Effector memory CD4-positive, alpha-beta T cell (primary cell): Measurements from ENCODE around the gene COL4A3.
"Not testable (repeated sequence)": the region's sequence is repeated elsewhere in the genome, so short reads cannot be mapped to it uniquely, and the experiment has no call there.

Experiments
- DNase-seq, 3 donors: peaks; one replicate each; pipeline ENCODE4 v3.0.0-alpha.2; 2020
- H3K27ac ChIP-seq: 2 replicates; pipeline ENCODE4 v1.7.0; 2013; ENCODE audit warnings: mild to moderate bottlenecking, low read length, moderate library complexity; ENCODE audit not compliant: insufficient read depth, poor library complexity, severe bottlenecking
- H3K27me3 ChIP-seq: replicated peaks from 2 replicates; pipeline ENCODE4 v1.7.0; 2013; ENCODE audit warnings: mild to moderate bottlenecking, low read length; ENCODE audit not compliant: insufficient read depth, control insufficient read depth, poor library complexity, severe bottlenecking
- H3K36me3 ChIP-seq: 2 replicates; pipeline ENCODE4 v1.7.0; 2013; ENCODE audit warnings: mild to moderate bottlenecking, low read length, moderate library complexity; ENCODE audit not compliant: control insufficient read depth, insufficient read depth
- H3K4me1 ChIP-seq: 2 replicates; pipeline ENCODE4 v1.7.0; 2013; ENCODE audit warnings: low read length, mild to moderate bottlenecking; ENCODE audit not compliant: control insufficient read depth, insufficient read depth, poor library complexity, severe bottlenecking
- H3K4me3 ChIP-seq: 2 replicates; pipeline ENCODE4 v1.7.0; 2013; ENCODE audit warnings: low read length, low read depth, mild to moderate bottlenecking; ENCODE audit not compliant: insufficient read depth, poor library complexity, severe bottlenecking
- H3K9me3 ChIP-seq: 2 replicates; pipeline ENCODE4 v1.7.0; 2013; ENCODE audit warnings: mild to moderate bottlenecking, low read length, moderate library complexity; ENCODE audit not compliant: control insufficient read depth

The COL4A3 gene

GRCh38 chr2:227201771-227202170 lies 37.3 kb downstream of the COL4A3 start:
- Histone ChIP-seq H3K27me3 (no peaks in the 10 kb centered on the region), H3K27ac (no peak overlapping the region), H3K4me3 (no peak overlapping the region), H3K4me1 (no peaks in the 10 kb centered on the region), H3K36me3 (no peaks in the 10 kb centered on the region), H3K9me3 (no peaks in the 10 kb centered on the region)
- no peak for DNase-seq

GRCh38 chr2:227204452-227204851 lies 40.0 kb downstream of the COL4A3 start:
- Histone ChIP-seq H3K27ac (no peak overlapping the region), H3K27me3 (no peaks in the 10 kb centered on the region), H3K9me3 (no peaks in the 10 kb centered on the region), H3K36me3 (no peaks in the 10 kb centered on the region), H3K4me1 (no peaks in the 10 kb centered on the region), H3K4me3 (no peak overlapping the region)
- no peak for DNase-seq

DNA sequence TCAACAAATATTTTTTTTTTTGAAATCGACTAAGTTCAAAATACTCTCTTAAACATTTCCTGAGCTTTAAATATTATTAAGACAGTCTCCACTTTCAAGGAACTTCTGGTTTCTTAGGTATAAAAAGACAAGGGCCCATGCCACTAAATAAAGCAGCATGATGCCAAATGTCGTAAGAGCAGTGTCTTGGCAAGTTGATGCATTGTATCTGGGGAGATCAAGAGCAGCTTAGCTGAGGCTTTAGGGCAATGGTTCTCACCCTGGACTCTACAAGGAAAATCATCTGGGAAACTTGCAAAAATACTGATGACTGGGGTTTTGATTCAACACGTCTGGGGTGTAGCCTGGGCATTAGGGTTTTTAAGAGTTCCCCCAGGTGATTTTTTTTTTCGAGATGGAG lies 41.3 kb downstream of the COL4A3 start:
- no peak for DNase-seq
- Histone ChIP-seq H3K4me1 (no peaks in the 10 kb centered on the region), H3K4me3 (no peak overlapping the region)

DNA sequence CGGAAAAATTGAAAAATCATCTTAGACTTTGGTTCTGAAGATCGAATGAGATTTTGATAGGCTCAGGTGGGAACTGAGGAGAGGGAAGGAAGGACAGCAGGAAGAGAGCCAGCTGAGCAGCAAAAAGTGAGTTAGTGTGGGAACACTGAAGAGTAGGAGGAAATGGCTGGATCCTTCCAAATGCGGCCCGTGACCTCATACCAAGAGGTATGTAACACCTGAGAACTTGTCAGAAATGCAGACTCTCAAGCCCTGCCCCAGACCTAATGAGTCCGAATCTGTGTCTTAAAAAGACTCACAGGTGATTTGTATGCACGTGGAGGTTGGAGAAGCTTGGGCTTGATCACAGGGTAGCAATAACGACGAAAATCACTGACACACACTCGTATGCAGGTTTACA lies 42.0 kb downstream of the COL4A3 start:
- H3K36me3 ChIP-seq: no peaks in the 10 kb centered on the region
- H3K4me3 ChIP-seq: no peak overlapping the region
- H3K9me3 ChIP-seq: no peaks in the 10 kb centered on the region
- no peaks in the 10 kb centered on the region for H3K27me3 ChIP-seq
- no peaks in the 10 kb centered on the region for H3K4me1 ChIP-seq
- H3K27ac ChIP-seq: no peak overlapping the region
- DNase-seq: no peak

More for the DNA sequence above, 41.3 kb downstream of the COL4A3 start:
- Histone ChIP-seq H3K9me3 (no peaks in the 10 kb centered on the region), H3K36me3 (no peaks in the 10 kb centered on the region), H3K27me3 (no peaks in the 10 kb centered on the region), H3K27ac (no peak overlapping the region)

DNA sequence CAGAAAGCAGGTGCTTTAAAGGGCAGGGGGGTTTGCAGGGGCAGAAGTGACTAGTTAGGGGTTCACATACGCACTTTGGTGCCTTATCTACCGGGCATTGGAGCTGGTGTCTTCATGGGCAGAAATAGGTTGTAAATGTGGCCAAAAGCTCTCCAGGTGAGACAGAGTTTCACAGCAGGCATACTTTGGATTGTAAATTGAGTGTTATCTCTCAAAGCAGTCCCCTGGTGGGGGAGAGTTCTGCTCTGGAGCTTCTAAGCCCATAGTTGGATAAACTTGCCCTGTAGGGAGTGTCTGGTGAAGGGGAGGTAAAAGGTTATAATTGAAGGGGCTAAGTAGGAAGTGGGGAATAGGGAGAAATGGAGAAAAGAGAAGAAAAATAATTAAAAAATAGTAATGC lies 43.1 kb downstream of the COL4A3 start:
- Histone ChIP-seq H3K4me3 (no peak overlapping the region), H3K36me3 (no peaks in the 10 kb centered on the region), H3K27me3 (no peaks in the 10 kb centered on the region), H3K4me1 (no peaks in the 10 kb centered on the region), H3K27ac (no peak overlapping the region), H3K9me3 (no peaks in the 10 kb centered on the region)
- no peak for DNase-seq

DNA sequence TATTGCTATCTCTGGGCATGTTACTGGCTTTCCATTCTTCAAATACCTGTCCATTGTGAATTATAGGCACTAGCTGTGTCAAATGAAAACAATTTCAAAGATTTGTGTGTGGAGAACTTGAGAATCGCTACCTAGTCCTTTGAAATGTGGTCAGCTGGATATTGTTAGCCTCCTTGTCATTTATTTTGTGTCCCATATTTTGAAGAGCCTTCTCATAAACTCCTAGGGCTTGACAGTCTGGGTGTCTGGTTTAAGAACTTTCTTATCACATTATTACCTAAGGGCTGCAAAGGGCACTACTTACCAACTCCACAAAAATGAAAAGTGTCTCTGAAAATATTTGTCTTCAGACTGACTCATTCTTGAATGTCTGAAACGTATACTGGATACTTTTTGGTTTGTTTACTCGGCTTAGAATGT lies 50.2 kb downstream of the COL4A3 start:
- Histone ChIP-seq H3K9me3 (no peaks in the 10 kb centered on the region), H3K4me3 (no peak overlapping the region), H3K27me3 (no peaks in the 10 kb centered on the region), H3K36me3 (no peaks in the 10 kb centered on the region), H3K4me1 (no peaks in the 10 kb centered on the region), H3K27ac (no peak overlapping the region)
- no peak for DNase-seq

DNA sequence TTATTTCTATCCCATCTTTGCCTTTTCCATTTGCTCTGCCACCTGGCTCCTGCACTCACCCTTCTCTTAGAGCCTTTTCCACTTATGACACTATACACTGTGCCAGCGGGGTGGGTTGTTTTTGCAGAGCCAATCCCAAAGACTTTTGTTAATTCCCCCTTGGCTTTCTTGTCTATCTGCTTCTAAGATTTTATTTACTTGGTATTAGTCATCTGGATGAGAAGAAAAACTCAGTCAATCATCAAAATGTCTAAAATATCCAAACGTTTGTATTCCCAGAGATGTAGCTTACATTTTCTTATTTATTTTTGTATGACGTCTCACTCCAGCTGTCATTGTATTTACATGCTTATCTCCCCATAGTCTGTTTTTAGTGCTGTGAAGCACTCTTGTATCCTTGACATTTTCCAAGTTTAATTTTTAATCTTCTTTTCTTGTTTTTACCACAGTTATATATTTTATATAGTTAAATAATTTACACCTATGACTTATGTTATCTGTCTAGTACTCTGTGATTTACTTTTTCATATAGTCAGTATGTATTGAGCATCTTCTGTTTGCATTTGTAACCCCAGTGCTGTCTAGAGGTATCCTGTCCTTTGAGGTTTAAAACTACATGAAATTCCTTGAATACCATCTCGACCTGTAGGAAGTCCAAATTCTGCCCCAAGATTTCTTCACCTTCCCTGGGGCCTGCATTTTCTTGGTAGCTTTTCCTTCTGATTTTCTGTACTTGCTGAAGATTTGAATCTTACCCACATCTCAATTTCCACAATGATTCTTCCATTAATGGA lies 55.1 kb downstream of the COL4A3 start:
- no peak for DNase-seq

DNA sequence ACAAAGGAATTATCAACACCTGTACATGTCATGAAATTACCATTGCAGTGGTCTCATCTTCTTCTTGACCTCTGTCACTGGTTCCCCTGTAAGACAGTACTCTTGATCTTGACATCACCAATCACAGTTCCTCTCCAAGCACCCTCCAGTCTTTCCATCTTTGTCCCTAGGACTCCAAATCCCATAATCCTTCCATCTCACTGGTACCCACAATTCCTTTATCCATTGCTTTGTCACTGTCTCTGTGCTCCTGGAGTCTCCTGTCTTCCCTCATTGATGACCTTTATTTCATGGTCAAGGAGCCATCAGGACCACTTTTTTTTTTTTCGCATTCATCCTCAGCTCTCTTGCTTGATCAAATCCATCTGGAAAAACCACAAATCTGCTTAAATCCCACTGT lies 56.7 kb downstream of the COL4A3 start:
- H3K4me1 ChIP-seq: no peaks in the 10 kb centered on the region
- H3K27me3 ChIP-seq: no peaks in the 10 kb centered on the region
- no peak overlapping the region for H3K4me3 ChIP-seq
- H3K9me3 ChIP-seq: no peaks in the 10 kb centered on the region
- H3K36me3 ChIP-seq: no peaks in the 10 kb centered on the region
- no peak for DNase-seq
- H3K27ac ChIP-seq: no peak overlapping the region

More for the DNA sequence above, 55.1 kb downstream of the COL4A3 start:
- Histone ChIP-seq H3K27ac (no peak overlapping the region), H3K4me1 (no peaks in the 10 kb centered on the region), H3K9me3 (no peaks in the 10 kb centered on the region), H3K36me3 (no peaks in the 10 kb centered on the region), H3K27me3 (no peaks in the 10 kb centered on the region), H3K4me3 (no peak overlapping the region)

DNA sequence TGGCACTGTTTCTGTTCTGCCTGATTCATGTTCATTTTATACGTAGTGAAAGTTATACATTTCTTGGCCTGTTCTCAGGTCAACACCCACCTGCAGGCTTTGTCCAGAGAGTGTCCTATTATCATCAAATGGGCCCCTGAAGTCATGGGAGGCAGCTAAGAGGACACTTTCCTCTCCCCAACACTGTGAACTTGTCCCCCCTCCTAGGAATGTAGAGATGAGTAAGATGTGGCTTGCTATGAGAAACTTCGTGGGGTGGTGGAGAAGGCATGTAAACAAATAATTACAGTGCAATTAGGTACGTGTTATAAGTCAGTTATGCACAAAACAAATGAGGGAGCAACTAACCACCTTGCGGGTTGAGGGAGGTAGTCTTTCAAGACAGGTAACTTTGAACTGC lies 57.9 kb downstream of the COL4A3 start:
- H3K4me1 ChIP-seq: no peaks in the 10 kb centered on the region
- no peaks in the 10 kb centered on the region for H3K27me3 ChIP-seq
- H3K27ac ChIP-seq: no peak overlapping the region
- no peaks in the 10 kb centered on the region for H3K36me3 ChIP-seq
- H3K9me3 ChIP-seq: no peaks in the 10 kb centered on the region
- no peak for DNase-seq
- no peak overlapping the region for H3K4me3 ChIP-seq

DNA sequence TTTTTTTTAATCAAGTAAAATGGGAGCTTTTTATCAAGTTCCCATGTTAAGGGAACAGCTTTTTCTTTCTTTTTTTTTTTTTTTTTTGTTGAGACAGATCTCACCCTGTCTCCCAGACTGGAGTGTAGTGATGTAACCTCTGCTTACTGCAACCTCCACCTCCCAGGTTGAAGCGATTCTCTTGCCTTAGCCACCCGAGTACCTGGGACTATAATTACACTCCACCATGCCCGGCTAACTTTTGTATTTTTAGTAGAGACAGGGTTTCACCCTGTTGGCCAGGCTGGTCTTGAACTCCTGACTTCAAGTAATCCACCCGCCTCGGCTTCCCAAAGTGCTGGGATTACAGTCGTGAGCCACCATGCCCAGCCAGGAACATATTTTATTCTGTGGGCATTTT lies 61.2 kb downstream of the COL4A3 start:
- not testable (repeated sequence) for H3K9me3 ChIP-seq, DNase-seq, H3K36me3 ChIP-seq, H3K4me1 ChIP-seq, H3K27ac ChIP-seq, H3K4me3 ChIP-seq, H3K27me3 ChIP-seq
